HG02973 (cell line): ENCODE results near the gene PLEKHA6.

ENCODE experiments used
- ATAC-seq: cut with Tn5 transposase; IDR thresholded peaks from one replicate; pipeline ENCODE4 v1.9.1; 2021; ENCODE audit warnings: moderate library complexity; ENCODE audit not compliant: unreplicated experiment

The PLEKHA6 gene

GRCh38 chr1:204285436-204286305, 74.1 kb downstream of the PLEKHA6 start:
- ATAC-seq: no peak

GRCh38 chr1:204284929-204285328, 74.8 kb downstream of the PLEKHA6 start:
- ATAC-seq: no peak

- no peak for ATAC-seq
These were observed 75.7 kb downstream of the PLEKHA6 start for GRCh38 chr1:204283711-204284651.

GRCh38 chr1:204282761-204283221, 76.9 kb downstream of the PLEKHA6 start:
- no peak for ATAC-seq

- no peak for ATAC-seq
These were observed 79.4 kb downstream of the PLEKHA6 start for GRCh38 chr1:204280099-204280961.

GRCh38 chr1:204278958-204279357, 80.8 kb downstream of the PLEKHA6 start:
- ATAC-seq: no peak

GRCh38 chr1:204278251-204278650, 81.5 kb downstream of the PLEKHA6 start:
- ATAC-seq: no peak

GRCh38 chr1:204277563-204278219, 82.0 kb downstream of the PLEKHA6 start:
- ATAC-seq: no peak

- ATAC-seq: no peak
These were observed 83.9 kb downstream of the PLEKHA6 start for GRCh38 chr1:204275695-204276370.

GRCh38 chr1:204274446-204274845, 85.3 kb downstream of the PLEKHA6 start:
- no peak for ATAC-seq

- ATAC-seq: no peak
These were observed 87.2 kb downstream of the PLEKHA6 start for GRCh38 chr1:204272505-204272904.

- ATAC-seq: no peak
These were observed 87.8 kb downstream of the PLEKHA6 start for GRCh38 chr1:204271970-204272369.

- no peak for ATAC-seq
These were observed 91.6 kb downstream of the PLEKHA6 start for GRCh38 chr1:204268101-204268500.

- no peak for ATAC-seq
These were observed 92.5 kb downstream of the PLEKHA6 start for GRCh38 chr1:204267191-204267601.

- no peak for ATAC-seq
These were observed 93.2 kb downstream of the PLEKHA6 start for GRCh38 chr1:204266504-204267034.

GRCh38 chr1:204265665-204266064, 94.1 kb downstream of the PLEKHA6 start:
- no peak for ATAC-seq

GRCh38 chr1:204264805-204265204, 94.9 kb downstream of the PLEKHA6 start:
- ATAC-seq: no peak

GRCh38 chr1:204263254-204263910, 96.3 kb downstream of the PLEKHA6 start:
- no peak for ATAC-seq
